ENCODE results near the gene ERC1.
"Not testable (repeated sequence)": the region's sequence is repeated elsewhere in the genome, so short reads cannot be mapped to it uniquely, and the experiment has no call there.

Gene ERC1

DNA sequence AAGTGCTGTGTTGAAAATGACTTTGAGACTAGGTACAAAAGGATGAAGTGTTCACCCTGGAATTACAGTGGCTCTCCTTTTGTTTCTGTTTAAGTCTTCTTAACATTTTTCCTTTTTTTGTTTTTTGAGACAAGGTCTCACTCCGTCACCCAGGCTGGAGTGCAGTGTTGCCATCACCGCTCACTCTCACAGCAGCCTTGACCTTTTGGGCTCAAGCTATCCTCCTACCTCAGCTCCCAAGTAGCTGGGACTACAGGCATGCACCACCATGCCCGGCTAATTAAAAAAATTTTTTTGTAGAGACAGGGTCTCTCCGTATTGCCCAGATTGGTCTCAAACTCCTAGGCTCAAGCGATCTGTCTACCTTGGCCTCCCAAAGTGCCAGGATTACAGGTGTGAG lies 20.1 kb downstream of the ERC1 start:
- DNase-seq, result no peak
- in situ Hi-C loops (cut with HindIII; ENCODE audit: low pct_ligation_motif_present, low pct_unique_long_range_greater_than_20kb, low sequenced_read_pairs), result no loop called here

DNA sequence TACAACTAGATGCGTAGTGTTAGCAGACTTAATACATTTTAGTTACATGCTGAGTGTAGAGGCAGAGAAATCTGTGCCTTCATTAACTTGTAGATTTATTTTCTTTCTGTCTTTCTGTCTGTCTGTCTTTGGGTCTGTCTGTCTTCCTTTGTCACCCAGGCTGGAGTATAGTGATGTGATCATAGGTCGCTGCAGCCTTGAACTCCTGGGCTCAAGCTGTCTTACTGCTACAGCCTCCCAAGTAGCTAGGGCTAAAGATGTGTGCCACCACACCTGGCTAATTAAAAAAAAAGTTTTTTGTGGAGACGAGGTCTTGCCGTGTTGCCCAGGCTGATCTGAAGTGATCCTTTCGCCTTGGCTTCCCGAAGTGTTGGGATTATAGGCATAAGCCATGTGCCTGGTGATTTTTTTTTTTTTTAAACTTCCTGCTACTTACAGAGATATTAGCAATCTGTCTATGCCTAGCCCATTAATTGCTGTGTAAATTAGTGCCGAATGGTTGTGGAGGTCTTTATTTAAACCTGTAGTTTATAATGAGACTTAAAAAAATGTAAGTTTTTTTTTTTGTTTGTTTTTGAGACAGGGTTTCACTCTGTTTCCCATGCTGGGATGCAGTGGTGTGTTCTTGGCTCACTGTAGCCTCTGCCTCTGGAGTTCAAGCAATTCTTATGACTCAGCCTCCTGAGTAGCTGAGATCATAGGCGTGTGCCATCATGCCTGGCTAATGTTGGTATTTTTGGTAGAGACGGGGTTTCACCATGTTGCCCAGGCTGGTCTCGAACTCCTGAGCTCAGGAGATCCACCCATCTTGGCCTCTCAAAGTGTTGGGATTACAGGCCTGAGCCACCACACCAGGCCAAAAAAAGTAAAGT lies 22.8 kb downstream of the ERC1 start:
- DNase-seq, result peak; percentile 95

DNA sequence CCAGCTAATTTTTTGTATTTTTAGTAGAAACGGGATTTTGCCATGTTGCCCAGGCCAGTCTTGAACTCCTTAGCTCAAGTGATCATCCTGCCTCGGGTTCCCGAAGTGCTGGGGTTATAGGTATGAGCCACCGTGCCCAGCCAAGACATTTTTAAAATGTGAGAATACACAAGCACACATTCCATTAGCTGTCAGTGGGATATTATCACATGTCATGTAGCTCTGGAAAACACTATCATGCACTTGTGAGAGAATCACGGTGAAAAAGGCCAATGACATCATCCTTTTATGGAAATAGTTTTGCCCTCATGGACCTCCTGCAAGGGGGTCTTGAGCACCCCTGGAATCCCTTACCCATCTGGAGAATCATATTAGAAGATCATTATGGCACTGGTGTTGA lies 28.3 kb downstream of the ERC1 start:
- DNase-seq, result no peak
- in situ Hi-C loops (cut with HindIII; ENCODE audit: low pct_ligation_motif_present, low pct_unique_long_range_greater_than_20kb, low sequenced_read_pairs), result no loop called here

More for the DNA sequence above, 22.8 kb downstream of the ERC1 start:
- in situ Hi-C loops (cut with HindIII; ENCODE audit: low pct_ligation_motif_present, low pct_unique_long_range_greater_than_20kb, low sequenced_read_pairs), result no loop called here

DNA sequence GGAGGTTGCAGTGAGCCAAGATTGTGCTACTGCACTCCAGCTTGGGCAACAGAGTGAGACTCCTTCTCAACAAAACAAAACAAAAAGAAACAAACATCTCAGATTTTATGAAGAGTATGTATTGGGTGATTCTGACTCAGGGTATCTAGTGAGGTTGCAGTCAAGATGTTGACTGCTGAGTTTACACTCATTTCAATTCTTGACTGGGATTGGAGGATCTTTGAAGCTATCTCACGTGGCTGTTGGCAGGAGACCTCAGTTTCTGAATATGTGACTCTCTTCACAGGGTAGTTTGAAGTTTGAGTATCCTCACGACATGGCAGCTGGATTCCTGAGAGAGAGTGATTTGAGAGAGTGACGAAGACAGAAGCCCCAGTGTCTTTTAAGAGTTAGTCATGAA lies 29.4 kb downstream of the ERC1 start:
- DNase-seq, result no peak
- in situ Hi-C loops (cut with HindIII; ENCODE audit: low pct_ligation_motif_present, low pct_unique_long_range_greater_than_20kb, low sequenced_read_pairs), result no loop called here

DNA sequence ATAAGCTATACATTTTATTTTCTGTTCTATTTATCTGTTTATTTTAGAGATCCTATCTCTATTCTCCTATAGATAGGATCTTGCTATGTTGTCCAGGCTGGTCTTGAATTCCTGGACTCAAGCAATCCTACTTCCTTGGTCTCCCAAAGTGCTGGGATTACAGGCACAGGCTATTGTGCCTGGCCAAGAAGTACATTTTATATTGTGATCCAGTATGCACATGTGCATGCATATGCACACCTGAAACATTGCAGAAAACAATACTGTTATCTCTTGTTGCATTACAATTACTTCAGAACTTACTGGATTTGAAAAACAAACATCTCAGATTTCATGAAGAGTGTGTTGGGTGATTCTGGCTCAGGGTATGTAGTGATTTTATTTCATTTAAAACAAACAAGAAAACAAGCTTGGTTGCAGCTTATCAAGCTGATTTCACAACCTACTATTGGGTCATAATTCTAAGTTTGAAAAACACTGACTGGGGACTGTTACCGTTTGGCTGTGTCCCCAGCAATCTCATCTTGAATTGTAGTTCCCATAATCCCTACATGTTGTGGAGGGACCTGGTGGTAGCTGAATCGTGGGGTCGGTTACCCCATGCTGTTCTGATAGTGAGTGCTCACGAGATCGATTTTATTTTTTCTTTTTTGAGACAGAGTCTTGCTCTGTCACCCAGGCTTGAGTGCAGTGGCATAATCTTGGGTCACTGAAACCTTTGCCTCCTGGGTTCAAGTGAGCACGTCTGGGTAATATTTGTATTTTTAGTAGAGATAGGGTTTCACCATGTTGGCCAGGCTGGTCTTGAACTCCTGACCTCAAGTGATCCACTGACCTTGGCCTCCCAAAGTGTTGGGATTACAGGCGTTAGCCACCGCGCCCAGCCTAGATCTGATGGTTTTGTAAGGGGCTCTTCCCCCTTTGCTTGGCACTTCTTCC lies 31.3 kb downstream of the ERC1 start:
- in situ Hi-C loops (cut with HindIII; ENCODE audit: low pct_ligation_motif_present, low pct_unique_long_range_greater_than_20kb, low sequenced_read_pairs), result no loop called here
- DNase-seq, result no peak

DNA sequence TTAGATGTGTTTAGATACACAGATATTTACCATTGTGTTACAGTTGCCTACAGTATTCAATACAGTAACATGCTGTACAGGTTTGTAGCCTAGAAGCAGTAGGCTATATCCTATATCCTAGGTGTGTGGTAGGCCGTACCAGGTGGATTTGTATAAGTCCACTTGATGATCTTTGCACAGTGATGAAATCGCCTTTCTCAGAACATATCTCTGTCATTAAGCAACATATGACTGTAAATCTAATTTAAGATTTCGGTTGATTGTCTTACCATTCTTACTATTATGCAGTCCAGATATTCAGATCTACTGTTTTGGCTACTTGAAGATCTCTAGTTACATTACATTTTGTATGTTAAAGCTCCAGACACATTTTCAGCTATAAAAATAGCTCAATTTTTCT lies 39.8 kb downstream of the ERC1 start:
- no peak for DNase-seq
- in situ Hi-C loops (cut with HindIII; ENCODE audit: low pct_ligation_motif_present, low pct_unique_long_range_greater_than_20kb, low sequenced_read_pairs), result no loop called here

DNA sequence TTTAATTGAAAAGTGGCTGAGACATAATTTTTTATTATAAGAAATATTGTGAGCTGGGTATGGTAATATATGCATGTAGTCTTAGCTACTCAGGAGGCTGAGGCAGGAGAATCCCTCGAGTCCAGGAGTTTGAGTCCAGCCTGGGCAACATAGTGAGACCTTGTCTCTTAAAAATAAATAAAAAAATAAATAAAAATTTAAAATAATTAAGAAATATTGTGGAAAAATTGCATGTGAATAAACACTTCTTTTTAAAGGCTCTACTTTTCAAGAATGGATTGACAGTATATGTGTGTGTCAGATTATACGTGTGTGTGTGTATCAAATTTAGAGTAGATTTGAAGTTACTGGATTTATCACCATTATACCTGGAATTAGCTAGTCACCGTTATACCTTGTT lies 43.2 kb downstream of the ERC1 start:
- in situ Hi-C loops (cut with HindIII; ENCODE audit: low pct_ligation_motif_present, low pct_unique_long_range_greater_than_20kb, low sequenced_read_pairs), result no loop called here
- no peak for DNase-seq

DNA sequence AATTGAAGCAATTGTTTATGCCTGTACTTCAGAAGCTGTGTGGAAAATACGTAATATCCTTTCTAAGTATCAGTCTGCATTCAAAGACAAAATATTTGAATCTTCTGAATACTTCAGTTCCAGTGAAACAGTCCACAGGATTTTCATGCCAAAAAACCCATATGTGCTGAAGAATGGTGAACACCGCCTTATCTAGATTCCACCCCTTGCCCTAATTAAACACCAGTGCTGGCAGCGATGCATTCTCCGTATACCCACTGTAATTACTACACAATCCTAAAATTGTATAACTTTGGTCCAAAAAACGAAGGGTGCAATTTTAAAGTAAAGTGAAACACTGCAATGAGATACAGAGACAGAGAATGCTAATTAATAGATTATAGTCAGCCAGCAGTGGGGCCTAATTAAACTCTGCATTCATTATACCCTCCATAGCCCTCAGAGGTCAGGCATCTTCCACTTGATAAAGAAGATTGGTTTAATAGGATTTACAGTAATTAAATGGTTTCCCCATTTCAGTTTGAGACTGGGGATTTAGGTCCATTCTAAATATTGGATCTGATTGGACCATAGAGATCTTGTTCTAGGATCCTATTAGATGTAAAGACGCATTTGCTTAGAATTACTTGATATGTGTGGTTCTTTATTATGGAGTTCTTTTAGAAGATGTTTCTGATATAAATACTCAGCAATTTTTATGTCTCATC lies 43.9 kb downstream of the ERC1 start:
- no peak for DNase-seq
- in situ Hi-C loops (cut with HindIII; ENCODE audit: low pct_ligation_motif_present, low pct_unique_long_range_greater_than_20kb, low sequenced_read_pairs), result no loop called here

DNA sequence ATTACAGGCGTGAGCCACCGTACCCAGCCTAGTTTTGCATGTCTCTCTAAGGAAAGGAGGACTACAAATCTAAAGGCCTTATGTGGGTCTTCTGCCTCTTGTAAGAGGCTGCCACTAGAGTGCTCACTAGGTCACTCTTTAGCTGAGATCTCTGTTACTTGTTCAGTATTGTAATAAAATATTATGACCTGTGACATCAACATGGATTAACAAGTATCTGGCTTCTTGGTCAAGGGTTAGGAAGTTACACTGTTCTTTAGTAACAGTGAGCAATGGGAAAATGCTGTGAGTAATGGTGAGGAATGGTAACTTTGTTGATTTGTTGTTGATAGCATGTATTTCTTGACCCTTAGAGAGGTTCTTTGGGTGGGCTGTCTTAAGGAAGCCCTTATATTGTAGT lies 50.5 kb downstream of the ERC1 start:
- no peak for DNase-seq
- in situ Hi-C loops (cut with HindIII; ENCODE audit: low pct_ligation_motif_present, low pct_unique_long_range_greater_than_20kb, low sequenced_read_pairs), result no loop called here

DNA sequence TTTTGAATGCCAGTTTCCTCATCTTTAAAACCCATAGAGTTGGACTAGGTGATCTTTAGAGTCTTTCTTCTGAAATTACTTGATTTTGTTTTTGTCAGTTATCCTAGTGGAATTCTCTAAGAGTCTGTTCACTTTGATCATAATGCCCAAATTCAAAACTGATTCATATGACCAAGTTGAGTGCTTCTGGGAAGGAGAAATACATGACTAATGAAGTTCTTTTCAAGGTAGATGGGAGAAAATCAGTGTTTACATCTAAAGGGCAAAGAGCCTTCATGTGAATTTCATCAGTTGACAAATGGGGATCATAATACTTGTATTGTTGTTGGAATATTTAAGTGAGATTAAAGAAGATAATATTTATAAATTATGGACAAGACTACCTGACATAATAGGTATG lies 53.2 kb downstream of the ERC1 start:
- DNase-seq, result peak; percentile 10
- in situ Hi-C loops (cut with HindIII; ENCODE audit: low pct_ligation_motif_present, low pct_unique_long_range_greater_than_20kb, low sequenced_read_pairs), result no loop called here

DNA sequence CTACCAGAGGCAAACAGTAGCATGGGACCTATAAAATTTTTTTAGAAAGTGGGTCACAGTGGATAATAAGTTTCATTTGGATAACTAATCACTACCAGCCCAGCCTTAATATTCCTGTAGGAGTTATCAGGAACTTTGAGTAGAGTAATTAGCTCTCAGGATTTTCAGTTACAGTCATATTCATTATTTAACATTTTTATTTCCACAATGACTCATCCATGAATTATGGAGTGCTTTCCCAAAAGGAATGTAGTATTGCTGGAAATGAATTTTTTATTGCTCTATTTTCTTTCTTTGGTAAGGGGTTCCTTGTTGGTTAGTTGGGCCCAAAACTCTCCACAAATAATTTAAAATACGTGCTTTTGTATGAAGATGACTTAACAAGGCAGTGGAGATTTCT lies 53.7 kb downstream of the ERC1 start:
- peak; percentile 60 for DNase-seq

DNA sequence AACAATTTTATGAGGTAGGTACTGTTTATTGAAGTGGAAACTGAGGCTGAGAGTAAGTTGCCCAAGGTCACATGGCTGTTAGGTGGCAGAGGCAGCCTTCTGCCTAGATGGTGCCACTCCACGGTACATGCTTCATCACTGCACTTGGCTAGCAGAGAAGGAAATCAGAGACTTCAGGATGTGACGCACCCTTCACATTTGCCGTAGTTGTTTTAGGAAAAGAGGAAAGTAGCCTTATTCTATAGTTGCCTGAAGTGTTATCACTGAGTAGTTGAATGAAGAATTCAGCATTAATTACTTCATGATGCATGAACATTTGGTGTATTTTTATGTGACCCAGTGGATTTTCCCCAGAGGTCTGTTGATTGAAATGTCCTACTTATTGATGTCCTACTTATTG lies 55.7 kb downstream of the ERC1 start:
- in situ Hi-C loops (cut with HindIII; ENCODE audit: low pct_ligation_motif_present, low pct_unique_long_range_greater_than_20kb, low sequenced_read_pairs), result no loop called here
- no peak for DNase-seq

More for the DNA sequence above, 53.7 kb downstream of the ERC1 start:
- in situ Hi-C loops (cut with HindIII; ENCODE audit: low pct_ligation_motif_present, low pct_unique_long_range_greater_than_20kb, low sequenced_read_pairs), result no loop called here

DNA sequence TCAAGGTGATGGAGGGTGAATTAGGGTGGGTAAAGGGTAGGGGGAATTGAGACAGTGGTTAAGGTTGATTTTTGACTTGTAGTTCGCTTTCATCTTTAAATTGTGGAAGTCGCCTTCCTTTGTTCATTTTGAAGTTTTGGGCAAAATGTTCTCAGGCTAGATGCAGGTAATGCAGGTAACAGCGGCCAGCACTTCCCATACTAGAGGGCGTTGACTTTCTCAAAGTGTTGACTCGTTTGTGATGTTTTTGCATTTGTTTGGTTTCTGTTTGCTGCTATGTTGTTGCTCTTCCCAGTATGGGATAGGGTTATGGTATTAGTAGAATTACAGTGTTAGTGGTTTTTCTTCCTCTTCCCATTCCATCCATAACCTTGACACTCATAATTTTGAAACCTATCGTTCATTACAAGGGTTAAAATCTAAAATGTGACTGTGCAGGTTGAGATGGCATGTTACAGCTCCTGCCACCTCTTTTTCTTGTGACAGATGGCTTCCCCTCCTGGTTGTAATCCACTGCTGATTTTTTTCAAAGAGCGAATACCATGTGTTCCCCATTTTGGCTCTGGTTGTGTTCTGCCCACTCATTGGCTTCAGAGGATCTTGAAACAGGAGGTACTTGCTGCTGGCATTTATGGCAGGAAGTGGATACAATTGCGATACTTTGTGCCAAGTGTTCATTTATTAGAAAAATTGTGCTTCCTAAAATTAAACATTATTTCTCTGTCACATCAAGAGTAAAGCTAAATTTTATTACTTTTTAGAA lies 57.1 kb downstream of the ERC1 start:
- in situ Hi-C loops (cut with HindIII; ENCODE audit: low pct_ligation_motif_present, low pct_unique_long_range_greater_than_20kb, low sequenced_read_pairs), result no loop called here
- no peak for DNase-seq

DNA sequence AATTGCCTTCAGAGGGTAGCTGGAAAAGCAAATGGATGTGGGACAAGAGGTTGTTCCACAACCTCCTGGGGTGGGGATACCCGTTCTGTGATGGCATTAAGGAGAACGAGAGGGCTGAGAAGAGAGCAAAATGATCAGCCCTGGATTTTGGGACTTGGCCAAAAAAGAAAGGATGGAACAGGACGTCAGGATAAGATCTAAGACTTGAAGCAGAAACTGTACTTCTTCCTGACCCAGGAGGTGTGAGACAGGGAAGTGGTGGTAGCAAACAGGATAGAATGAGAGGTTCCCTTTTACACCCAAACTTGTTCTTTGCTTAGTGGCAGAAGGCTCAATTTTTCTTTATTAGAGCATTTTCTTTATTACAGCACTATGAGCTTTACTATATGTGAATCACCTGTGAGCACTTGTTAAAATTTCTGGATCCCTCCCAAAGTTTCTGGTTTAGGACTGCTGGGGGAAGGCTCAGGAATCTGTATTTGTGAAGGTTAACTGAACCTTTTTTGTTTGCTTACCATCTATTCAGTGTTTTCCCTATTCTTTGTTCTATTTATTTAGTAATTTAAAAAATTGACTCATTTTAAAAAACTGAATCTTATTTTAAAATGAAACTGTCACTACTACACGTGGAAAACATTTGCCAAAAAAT lies 59.2 kb downstream of the ERC1 start:
- in situ Hi-C loops (cut with HindIII; ENCODE audit: low pct_ligation_motif_present, low pct_unique_long_range_greater_than_20kb, low sequenced_read_pairs), result no loop called here
- no peak for DNase-seq

DNA sequence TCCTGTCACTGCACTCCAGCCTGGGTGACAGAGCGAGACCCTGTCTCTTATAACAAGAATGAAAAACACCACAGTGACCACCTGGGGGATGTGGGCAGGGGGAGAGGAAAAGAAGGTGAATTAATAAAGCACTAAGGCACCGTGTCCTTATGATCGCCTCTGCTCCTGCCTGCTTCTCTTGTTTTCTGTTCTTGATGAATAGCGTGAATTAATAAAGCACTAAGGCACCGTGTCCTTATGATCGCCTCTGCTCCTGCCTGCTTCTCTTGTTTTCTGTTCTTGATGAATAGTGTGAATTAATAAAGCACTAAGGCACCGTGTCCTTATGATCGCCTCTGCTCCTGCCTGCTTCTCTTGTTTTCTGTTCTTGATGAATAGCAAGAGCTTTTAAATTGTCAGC lies 60.6 kb downstream of the ERC1 start:
- in situ Hi-C loops (cut with HindIII; ENCODE audit: low pct_ligation_motif_present, low pct_unique_long_range_greater_than_20kb, low sequenced_read_pairs); DNase-seq: not testable (repeated sequence)

DNA sequence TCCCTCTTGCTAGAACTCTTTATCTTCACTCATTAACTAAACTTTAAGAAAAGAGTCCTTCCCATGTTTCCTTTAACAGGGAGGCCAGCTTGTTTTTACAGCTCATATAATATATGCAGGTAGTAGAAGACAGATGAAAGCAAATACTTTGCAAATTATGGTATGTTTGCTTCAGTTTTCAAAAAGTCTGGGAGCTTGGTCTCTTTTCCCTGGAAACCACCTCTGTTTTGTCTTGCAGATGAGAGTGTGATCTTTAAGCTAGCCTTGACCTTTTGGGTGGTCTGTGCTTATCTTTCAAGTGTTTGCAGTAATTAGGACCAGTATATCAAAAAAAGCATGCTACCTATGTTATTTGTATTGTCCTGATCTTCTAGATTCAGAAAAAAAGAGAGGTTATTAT lies 62.7 kb downstream of the ERC1 start:
- no peak for DNase-seq
- in situ Hi-C loops (cut with HindIII; ENCODE audit: low pct_ligation_motif_present, low pct_unique_long_range_greater_than_20kb, low sequenced_read_pairs), result no loop called here

DNA sequence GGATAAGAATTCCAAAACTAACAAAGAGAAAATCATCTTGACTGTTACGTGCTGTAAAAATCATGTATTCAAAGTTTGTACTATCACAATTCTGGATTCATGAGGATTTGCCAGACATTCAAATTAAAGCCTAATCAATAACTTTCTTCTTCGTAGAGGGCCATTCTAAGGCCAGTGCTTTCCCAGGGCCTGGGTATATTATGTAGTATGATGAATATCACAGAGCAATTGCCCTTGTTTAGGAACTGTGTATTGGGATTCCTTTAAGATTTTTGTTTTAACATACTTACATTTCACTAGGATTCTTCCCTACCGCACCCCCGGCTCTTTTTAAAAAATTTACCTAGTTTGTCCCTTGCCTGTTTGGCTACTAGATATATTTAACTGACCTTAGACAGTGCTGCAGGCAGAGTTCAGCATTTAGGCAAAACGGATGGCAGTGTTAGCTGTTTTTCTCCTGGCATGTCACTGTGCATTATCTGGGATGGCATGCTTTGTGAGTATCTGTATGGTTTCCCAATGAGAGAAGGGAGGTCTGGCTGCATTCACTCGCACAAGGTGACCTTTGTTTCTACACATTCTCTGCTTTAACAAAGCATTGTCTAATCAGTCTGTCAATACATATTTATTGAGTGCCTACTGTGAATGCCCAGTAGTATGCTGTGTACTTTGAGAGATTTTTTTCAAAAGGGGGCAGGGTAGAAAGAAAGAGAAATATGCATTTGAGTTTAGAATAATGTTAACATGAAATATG lies 63.3 kb downstream of the ERC1 start:
- in situ Hi-C loops (cut with HindIII; ENCODE audit: low pct_ligation_motif_present, low pct_unique_long_range_greater_than_20kb, low sequenced_read_pairs), result no loop called here
- DNase-seq, result no peak

All from ACHN (cell line).